GM23248 (cell line): ENCODE results near the gene TRPM3. TPM values are rescaled to one million over a fixed set of nuclear protein-coding genes. Genes with fewer than 3 reads are reported as not detected.
A peak's percentile ranks its signal among the peaks of the same experiment; 100 is the strongest.

Experiments
- DNase-seq: peaks from one replicate; pipeline ENCODE4 v3.0.0-alpha.2; 2015
- H2AFZ ChIP-seq: fragments of 200-600 bp; sonication (generic); 2 replicates; pipeline ENCODE4 v1.6.1; 2016; ENCODE audit warnings: antibody characterized with exemption
- H3F3A ChIP-seq: fragments of 200-600 bp; sonication (generic); 2 replicates; pipeline ENCODE4 v1.6.1; 2016; ENCODE audit warnings: mild to moderate bottlenecking, antibody characterized with exemption, mixed run types; ENCODE audit not compliant: insufficient read depth
- H3K27ac ChIP-seq: fragments of 200-600 bp; sonication (generic); 2 replicates; pipeline ENCODE4 v1.5.1; 2016; ENCODE audit warnings: mild to moderate bottlenecking
- H3K27me3 ChIP-seq: fragments of 200-600 bp; sonication (generic); replicated peaks from 2 replicates; pipeline ENCODE4 v1.6.1; 2016; ENCODE audit warnings: mild to moderate bottlenecking; ENCODE audit not compliant: insufficient read depth
- H3K36me3 ChIP-seq: fragments of 200-600 bp; sonication (generic); 2 replicates; pipeline ENCODE4 v1.6.1; 2016; ENCODE audit warnings: low read depth, mild to moderate bottlenecking
- H3K4me1 ChIP-seq: fragments of 200-600 bp; sonication (generic); 2 replicates; pipeline ENCODE4 v1.6.1; 2016; ENCODE audit warnings: mild to moderate bottlenecking; ENCODE audit not compliant: insufficient read depth
- H3K4me2 ChIP-seq: fragments of 200-600 bp; sonication (generic); one replicate; pipeline ENCODE4 v1.6.1; 2016; ENCODE audit warnings: mild to moderate bottlenecking; ENCODE audit not compliant: unreplicated experiment
- H3K4me3 ChIP-seq: fragments of 200-600 bp; sonication (generic); 2 replicates; pipeline ENCODE4 v1.5.1; 2016; ENCODE audit warnings: mild to moderate bottlenecking
- H3K79me2 ChIP-seq: fragments of 200-600 bp; sonication (generic); 2 replicates; pipeline ENCODE4 v1.6.1; 2016; ENCODE audit warnings: mild to moderate bottlenecking; ENCODE audit not compliant: insufficient read depth
- H3K9ac ChIP-seq: fragments of 200-600 bp; sonication (generic); 2 replicates; pipeline ENCODE4 v1.6.1; 2016; ENCODE audit warnings: mild to moderate bottlenecking
- H3K9me2 ChIP-seq: fragments of 200-600 bp; sonication (generic); 2 replicates; pipeline ENCODE4 v1.6.1; 2016; ENCODE audit warnings: mixed run types, mild to moderate bottlenecking, moderate library complexity; ENCODE audit not compliant: insufficient read depth
- H3K9me3 ChIP-seq: fragments of 200-600 bp; sonication (generic); one replicate; pipeline ENCODE4 v1.6.1; 2017; ENCODE audit warnings: low read depth
- H4K20me1 ChIP-seq: fragments of 200-600 bp; sonication (generic); 2 replicates; pipeline ENCODE4 v1.6.0; 2016; ENCODE audit not compliant: insufficient read depth
- EZH2 ChIP-seq: fragments of 200-600 bp; sonication (generic); IDR thresholded peaks from 2 replicates; pipeline ENCODE4 v1.6.1; 2018; ENCODE audit warnings: antibody characterized with exemption, mild to moderate bottlenecking; ENCODE audit not compliant: insufficient read depth, poor library complexity, severe bottlenecking
- EZH2phosphoT487 ChIP-seq: fragments of 200-600 bp; sonication (generic); IDR thresholded peaks from 2 replicates; pipeline ENCODE4 v1.6.1; 2018; ENCODE audit warnings: antibody characterized with exemption, moderate library complexity, mild to moderate bottlenecking, low read depth; ENCODE audit not compliant: insufficient read depth
- WGBS, 2 experiments: methylation state at CpG; one replicate each; pipeline ENCODE4 v1.1.6; 2015 to 2017; ENCODE audit warnings: low lambda C conversion rate in 2 of 2, low coverage in 1 of 2; ENCODE audit errors: missing lambda C conversion rate in 2 of 2; 5-methylcytosine and 5-hydroxymethylcytosine counted together
- in situ Hi-C: fragments of 300-500 bp; cut with MboI; formaldehyde crosslinking; loops from 2 replicates; pipeline ENCODE4 v1.15.0; 2020
- polyA plus RNA-seq: library from polyadenylated mRNA; unstranded; fragments of >200 nt; fragmentation: Nextera tagmentation; extraction: Ambion mirVana; gene quantifications from 2 replicates; pipeline ENCODE4 v1.2.1, GENCODE V29; 2016
- total RNA-seq: library from RNA; depleted of rRNA; stranded (reverse); fragments of >200 nt; shearing (Covaris generic); gene quantifications from 2 replicates; pipeline ENCODE4 v1.2.3, GENCODE V29; 2014

Gene TRPM3
- total and polyA plus RNA-seq, 2 experiments from 2014 or later, result not detected

DNA sequence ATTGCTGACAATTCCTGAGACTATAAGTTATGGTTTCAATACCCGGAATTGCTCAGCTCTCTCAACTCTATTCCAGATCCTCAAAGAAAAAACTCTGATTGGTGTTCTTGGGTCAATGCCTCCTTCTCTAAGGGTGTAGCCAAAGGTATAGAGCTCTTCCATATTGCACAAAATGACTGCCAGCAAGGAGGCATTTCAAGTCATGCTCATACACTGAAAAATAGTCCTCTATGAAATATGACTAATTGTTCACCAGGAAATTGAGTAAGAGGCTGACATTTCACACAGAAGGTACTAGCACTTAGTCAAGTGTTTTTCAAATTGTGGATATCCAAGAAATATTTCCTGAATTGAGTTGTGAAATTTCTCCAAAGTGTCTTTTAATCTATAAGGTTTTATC lies 595.9 kb downstream of the TRPM3 start:
- DNase-seq, result peak; percentile 73
- Histone ChIP-seq H3K9me3 (no peaks in the 10 kb centered on the region), H3K9me2 (0 out of 2 replicates have a peak, but pooled peaks cover 5% of the 10 kb centered on the region), H3K36me3 (no peaks in the 10 kb centered on the region), H3K4me2 (no peak overlapping the region), H3K4me1 (peaks cover 11% of the 10 kb centered on the region; the same call in 1 of the 2 replicates), H3K4me3 (no peak overlapping the region), H3F3A (peaks cover 11% of the 10 kb centered on the region; the same call in 1 of the 2 replicates), H4K20me1 (no peaks in the 10 kb centered on the region), H3K9ac (no peak overlapping the region), H2AFZ (peak overlapping the region; percentile 31; the same call in 1 of the 2 replicates), H3K27me3 (no peaks in the 10 kb centered on the region), H3K79me2 (no peaks in the 10 kb centered on the region), H3K27ac (peak overlapping the region; percentile 9; the same call in 1 of the 2 replicates)
- in situ Hi-C loops, result no loop called here
- TF ChIP-seq EZH2, result no peak
- TF ChIP-seq EZH2phosphoT487, result no peak
- 46 to 55% methylated on average over 1 of the region's 1 CpG for WGBS, 2 experiments

DNA sequence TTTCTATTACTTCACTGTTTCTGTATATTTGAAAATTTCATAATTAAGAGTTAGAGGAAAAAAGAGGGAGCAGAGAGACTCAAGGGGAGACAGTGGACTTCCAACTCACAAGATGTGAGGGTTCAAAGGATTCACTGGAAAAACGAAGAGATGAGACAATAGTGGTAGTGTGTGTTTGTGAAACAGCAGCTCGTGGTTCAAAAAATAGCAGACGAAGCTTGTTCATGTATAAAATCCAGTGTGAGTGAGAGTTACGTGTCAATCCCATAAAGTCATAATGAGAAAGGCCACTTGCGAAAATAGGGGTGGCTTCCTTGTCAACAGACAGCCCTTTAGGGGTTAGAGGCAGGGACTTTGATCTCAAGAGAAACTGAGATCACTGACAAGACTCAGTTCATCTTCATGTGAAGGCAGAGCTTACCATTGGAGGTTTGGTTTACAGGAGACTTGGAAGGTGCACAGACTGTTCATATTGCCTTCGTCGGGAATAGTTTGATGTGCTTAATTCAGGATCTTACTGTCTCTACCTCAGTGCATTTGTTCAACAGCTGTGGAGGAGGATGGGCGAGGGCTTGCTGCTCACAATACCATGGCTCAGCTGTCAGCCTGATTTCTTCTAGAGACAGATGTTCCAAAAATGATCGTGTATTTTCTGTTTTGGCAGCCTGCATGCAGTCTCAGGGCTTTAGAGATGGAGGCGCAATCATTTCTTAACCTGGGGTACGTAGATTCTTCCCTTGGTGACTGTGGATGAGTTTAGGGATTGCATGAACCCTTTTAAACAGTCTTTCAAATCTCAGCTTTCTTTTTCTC lies 601.3 kb downstream of the TRPM3 start:
- Histone ChIP-seq H2AFZ (no peak overlapping the region), H3K4me3 (no peak overlapping the region)

DNA sequence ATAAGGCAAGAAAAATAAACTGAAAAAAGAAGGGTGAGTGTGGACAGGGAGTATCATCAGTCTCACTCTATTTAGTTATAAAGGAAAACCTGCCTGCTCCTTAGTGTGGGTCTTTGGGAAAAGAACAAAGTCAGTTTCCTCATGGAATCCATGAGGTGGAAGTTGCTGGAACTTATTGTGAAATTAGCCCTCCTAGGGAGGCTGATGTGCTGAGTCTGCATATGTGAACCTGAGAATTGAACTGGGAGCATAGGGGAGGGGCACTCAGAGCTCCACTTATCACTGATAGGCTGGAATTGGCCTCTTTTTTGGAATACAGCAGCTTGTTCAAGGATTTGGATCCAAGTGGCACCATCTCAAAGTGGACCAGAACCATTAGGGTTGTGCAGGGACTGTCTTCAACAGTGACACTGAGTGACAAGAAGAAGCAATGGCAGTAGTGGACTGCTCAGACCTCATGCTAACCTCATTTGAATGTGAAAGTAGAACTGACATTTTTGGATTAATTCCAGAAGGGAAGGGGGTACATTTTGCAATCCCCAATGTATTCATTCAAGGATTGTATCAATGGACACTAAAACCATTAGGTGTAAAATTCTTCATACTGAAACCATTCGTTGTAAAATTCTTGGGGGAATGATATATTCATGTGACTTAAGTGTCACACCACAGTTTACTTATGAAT lies 603.4 kb downstream of the TRPM3 start:
- no peaks in the 10 kb centered on the region for H3K27me3 ChIP-seq
- DNase-seq, result no peak
- H3F3A ChIP-seq, result no peaks in the 10 kb centered on the region
- no peaks in the 10 kb centered on the region for H3K79me2 ChIP-seq
- WGBS, 2 experiments, result 55 to 73% methylated on average over 1 of the region's 1 CpG
- no peaks in the 10 kb centered on the region for H3K4me1 ChIP-seq
- no peaks in the 10 kb centered on the region for H3K9me3 ChIP-seq
- in situ Hi-C loops, result no loop called here
- no peaks in the 10 kb centered on the region for H3K36me3 ChIP-seq
- no peak overlapping the region for H3K4me3 ChIP-seq
- H3K27ac ChIP-seq, result no peak overlapping the region
- H2AFZ ChIP-seq, result no peak overlapping the region
- H3K9me2 ChIP-seq, result 0 out of 2 replicates have a peak, but pooled peaks cover 3% of the 10 kb centered on the region
- H4K20me1 ChIP-seq, result no peaks in the 10 kb centered on the region
- H3K4me2 ChIP-seq, result no peak overlapping the region
- H3K9ac ChIP-seq, result no peak overlapping the region
- no peak for TF ChIP-seq EZH2phosphoT487
- no peak for TF ChIP-seq EZH2

More for the DNA sequence above, 601.3 kb downstream of the TRPM3 start:
- WGBS, 2 experiments, result 78 to 80% methylated on average over 11 of the region's 11 CpGs
- no peak for TF ChIP-seq EZH2phosphoT487
- no peak for TF ChIP-seq EZH2
- H3K4me1 ChIP-seq, result no peaks in the 10 kb centered on the region
- H3K79me2 ChIP-seq, result no peaks in the 10 kb centered on the region
- no peak for DNase-seq
- H4K20me1 ChIP-seq, result no peaks in the 10 kb centered on the region
- H3K27ac ChIP-seq, result no peak overlapping the region
- no peak overlapping the region for H3K9ac ChIP-seq
- H3K9me3 ChIP-seq, result no peaks in the 10 kb centered on the region
- H3K4me2 ChIP-seq, result no peak overlapping the region
- H3K9me2 ChIP-seq, result 0 out of 2 replicates have a peak, but pooled peaks cover 5% of the 10 kb centered on the region
- H3K36me3 ChIP-seq, result no peaks in the 10 kb centered on the region
- H3K27me3 ChIP-seq, result no peaks in the 10 kb centered on the region
- H3F3A ChIP-seq, result no peaks in the 10 kb centered on the region
- in situ Hi-C loops, result no loop called here

DNA sequence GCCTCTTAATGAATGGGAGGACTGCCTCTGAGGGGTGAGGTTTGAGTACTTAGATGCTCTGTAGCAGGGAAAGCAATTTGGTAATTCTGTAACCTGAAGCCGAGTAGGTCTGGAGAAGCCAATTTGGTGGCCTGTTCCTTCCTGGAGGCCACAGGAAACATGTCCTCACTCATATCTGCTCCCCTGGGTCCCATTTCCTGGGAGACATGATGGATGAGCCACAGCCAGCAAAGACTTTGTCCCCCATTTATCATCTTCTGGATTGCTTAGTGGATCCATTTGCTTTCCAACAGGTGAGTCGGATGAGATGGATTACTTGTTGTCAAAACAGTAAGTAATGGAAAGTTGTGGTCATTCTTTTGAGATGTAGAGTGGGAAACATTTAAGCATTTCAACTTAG lies 607.1 kb downstream of the TRPM3 start:
- 75 to 88% methylated on average over 2 of the region's 2 CpGs for WGBS, 2 experiments
- Histone ChIP-seq H3K4me1 (no peaks in the 10 kb centered on the region), H3K9me2 (no peaks in the 10 kb centered on the region), H3K36me3 (no peaks in the 10 kb centered on the region), H3K4me3 (no peak overlapping the region), H3K79me2 (no peaks in the 10 kb centered on the region), H2AFZ (no peak overlapping the region), H3K9ac (no peak overlapping the region), H3K27ac (no peak overlapping the region), H3K27me3 (no peaks in the 10 kb centered on the region), H3F3A (no peaks in the 10 kb centered on the region), H4K20me1 (no peaks in the 10 kb centered on the region), H3K4me2 (no peak overlapping the region), H3K9me3 (no peaks in the 10 kb centered on the region)
- DNase-seq, result no peak
- in situ Hi-C loops, result no loop called here
- TF ChIP-seq EZH2 (no peak), EZH2phosphoT487 (no peak)
